Activated CD8-positive, alpha-beta T cell treated with anti-CD3 and anti-CD28 coated beads, Interleukin-2, amount 10 ng/mL, durations not matched to agents 7 days and 5 days (primary cell): ENCODE data around the gene EML1. TPM values are rescaled to one million over a fixed set of nuclear protein-coding genes. Genes with fewer than 3 reads are reported as not detected.

Experiments used
- ATAC-seq: fragments of 150-1000 bp; cut with Tn5 transposase; one replicate; pipeline ENCODE4 v1.10.0; 2021; ENCODE audit warnings: moderate library complexity
- CTCF ChIA-PET: fragments of 350-600 bp; sonication (Branson Sonifier 250); formaldehyde crosslinking; loops from one replicate; lab custom pipeline; 2021; ENCODE audit warnings: antibody characterized with exemption; lab: Charles Lee
- POLR2A ChIA-PET: fragments of 350-600 bp; sonication (Branson Sonifier 250); formaldehyde crosslinking; loops from one replicate; lab custom pipeline; 2021; ENCODE audit warnings: antibody characterized with exemption; lab: Charles Lee
- DNase-seq: peaks from one replicate; pipeline ENCODE4 v3.0.0-alpha.2; 2020
- H3K27ac Mint-ChIP-seq: one replicate; pipeline ENCODE4 v1.8.0; 2021; ENCODE audit warnings: mild to moderate bottlenecking, mixed read lengths
- H3K27me3 Mint-ChIP-seq: one replicate; pipeline ENCODE4 v1.8.0; 2021; ENCODE audit warnings: low read depth, mixed read lengths
- H3K36me3 Mint-ChIP-seq: one replicate; pipeline ENCODE4 v1.8.0; 2021; ENCODE audit warnings: low read depth, mixed read lengths
- H3K4me1 Mint-ChIP-seq: one replicate; pipeline ENCODE4 v1.8.0; 2021; ENCODE audit warnings: low read depth, mixed read lengths
- H3K4me3 Mint-ChIP-seq: one replicate; pipeline ENCODE4 v1.8.0; 2021; ENCODE audit warnings: mild to moderate bottlenecking, mixed read lengths
- H3K9me3 Mint-ChIP-seq: one replicate; pipeline ENCODE4 v1.8.0; 2022; ENCODE audit warnings: mixed read lengths; ENCODE audit not compliant: insufficient read depth
- total RNA-seq, 2 experiments: library from RNA; stranded (reverse); gene quantifications; one replicate each; pipeline ENCODE4 v1.2.3, GENCODE V29; 2021

Gene EML1
- total RNA-seq, 2 experiments from 2014 or later, result not detected

- H3K36me3 Mint-ChIP-seq, result no peaks in the 10 kb centered on the region
Measured at GRCh38 chr14:99774556-99775307, 18.5 kb upstream of the EML1 start.

GRCh38 chr14:99775351-99775750, 17.9 kb upstream of the EML1 start:
- Mint-ChIP-seq H3K27ac (no peak overlapping the region), H3K4me3 (no peak overlapping the region), H3K9me3 (no peaks in the 10 kb centered on the region), H3K27me3 (peaks cover 30% of the 10 kb centered on the region), H3K36me3 (no peaks in the 10 kb centered on the region), H3K4me1 (no peaks in the 10 kb centered on the region)
- ATAC-seq (no peak), DNase-seq (no peak)
- POLR2A ChIA-PET, result no interaction called here
- CTCF ChIA-PET, result no interaction called here

More at GRCh38 chr14:99774556-99775307, 18.5 kb upstream of the EML1 start:
- H3K4me1 Mint-ChIP-seq, result no peaks in the 10 kb centered on the region
- H3K9me3 Mint-ChIP-seq, result no peaks in the 10 kb centered on the region
- ChIA-PET CTCF (no interaction called here), POLR2A (no interaction called here)
- no peak for DNase-seq
- peaks cover 29% of the 10 kb centered on the region for H3K27me3 Mint-ChIP-seq
- H3K27ac Mint-ChIP-seq, result no peak overlapping the region
- H3K4me3 Mint-ChIP-seq, result no peak overlapping the region
- no peak for ATAC-seq

GRCh38 chr14:99777951-99778350, 15.3 kb upstream of the EML1 start:
- peaks cover 31% of the 10 kb centered on the region for H3K27me3 Mint-ChIP-seq

GRCh38 chr14:99779751-99780150, 13.5 kb upstream of the EML1 start:
- H3K36me3 Mint-ChIP-seq, result no peaks in the 10 kb centered on the region
- H3K4me3 Mint-ChIP-seq, result no peak overlapping the region
- CTCF ChIA-PET, result no interaction called here
- no peak overlapping the region for H3K27ac Mint-ChIP-seq
- H3K4me1 Mint-ChIP-seq, result no peaks in the 10 kb centered on the region
- peaks cover 31% of the 10 kb centered on the region for H3K27me3 Mint-ChIP-seq
- no peak for DNase-seq
- no peak for ATAC-seq
- POLR2A ChIA-PET, result no interaction called here
- no peaks in the 10 kb centered on the region for H3K9me3 Mint-ChIP-seq

More at GRCh38 chr14:99777951-99778350, 15.3 kb upstream of the EML1 start:
- ATAC-seq, result no peak
- DNase-seq, result no peak
- Mint-ChIP-seq H3K4me1 (no peaks in the 10 kb centered on the region), H3K4me3 (no peak overlapping the region), H3K27ac (no peak overlapping the region), H3K36me3 (no peaks in the 10 kb centered on the region), H3K9me3 (no peaks in the 10 kb centered on the region)
- ChIA-PET POLR2A (interaction anchor here (0.8 kb wide), 1 partner anchor 1151 kb away, joined by 3 read pairs; no protein-coding TSS in a partner anchor), CTCF (no interaction called here)

- Mint-ChIP-seq H3K4me3 (no peak overlapping the region), H3K36me3 (no peaks in the 10 kb centered on the region), H3K9me3 (no peaks in the 10 kb centered on the region), H3K27ac (no peak overlapping the region), H3K27me3 (peaks cover 25% of the 10 kb centered on the region), H3K4me1 (no peaks in the 10 kb centered on the region)
- DNase-seq, result no peak
- ATAC-seq, result no peak
- ChIA-PET CTCF (no interaction called here), POLR2A (no interaction called here)
Measured at GRCh38 chr14:99780690-99781089, 12.5 kb upstream of the EML1 start.

GRCh38 chr14:99781091-99781490, 12.1 kb upstream of the EML1 start:
- CTCF ChIA-PET, result no interaction called here
- Mint-ChIP-seq H3K36me3 (no peaks in the 10 kb centered on the region), H3K4me1 (no peaks in the 10 kb centered on the region), H3K27me3 (peaks cover 26% of the 10 kb centered on the region), H3K9me3 (no peaks in the 10 kb centered on the region), H3K4me3 (no peak overlapping the region), H3K27ac (no peak overlapping the region)
- POLR2A ChIA-PET, result no interaction called here
- ATAC-seq (no peak), DNase-seq (no peak)

GRCh38 chr14:99781853-99782610, 11.2 kb upstream of the EML1 start:
- no peak overlapping the region for H3K27ac Mint-ChIP-seq
- H3K27me3 Mint-ChIP-seq, result peaks cover 32% of the 10 kb centered on the region
- DNase-seq, result no peak
- ATAC-seq, result no peak
- H3K4me1 Mint-ChIP-seq, result no peaks in the 10 kb centered on the region
- H3K9me3 Mint-ChIP-seq, result no peaks in the 10 kb centered on the region
- H3K4me3 Mint-ChIP-seq, result no peak overlapping the region
- H3K36me3 Mint-ChIP-seq, result no peaks in the 10 kb centered on the region
- ChIA-PET POLR2A (no interaction called here), CTCF (no interaction called here)

- DNase-seq, result no peak
- peaks cover 2% of the 10 kb centered on the region for H3K4me1 Mint-ChIP-seq
Measured at GRCh38 chr14:99784508-99784907, 8.7 kb upstream of the EML1 start.

GRCh38 chr14:99785426-99785825, 7.8 kb upstream of the EML1 start:
- ATAC-seq (no peak), DNase-seq (no peak)
- ChIA-PET CTCF (no interaction called here), POLR2A (no interaction called here)
- no peak overlapping the region for H3K4me3 Mint-ChIP-seq
- H3K27ac Mint-ChIP-seq, result no peak overlapping the region
- H3K27me3 Mint-ChIP-seq, result peaks cover 12% of the 10 kb centered on the region
- H3K4me1 Mint-ChIP-seq, result peaks cover 10% of the 10 kb centered on the region
- H3K36me3 Mint-ChIP-seq, result no peaks in the 10 kb centered on the region
- no peaks in the 10 kb centered on the region for H3K9me3 Mint-ChIP-seq

More at GRCh38 chr14:99784508-99784907, 8.7 kb upstream of the EML1 start:
- Mint-ChIP-seq H3K27ac (no peak overlapping the region), H3K36me3 (no peaks in the 10 kb centered on the region), H3K9me3 (no peaks in the 10 kb centered on the region), H3K4me3 (no peak overlapping the region), H3K27me3 (peaks cover 17% of the 10 kb centered on the region)
- CTCF ChIA-PET, result no interaction called here
- POLR2A ChIA-PET, result no interaction called here
- no peak for ATAC-seq

GRCh38 chr14:99786511-99786989, 6.7 kb upstream of the EML1 start:
- Mint-ChIP-seq H3K27me3 (peaks cover 14% of the 10 kb centered on the region), H3K9me3 (no peaks in the 10 kb centered on the region), H3K4me1 (peaks cover 10% of the 10 kb centered on the region), H3K4me3 (no peak overlapping the region), H3K27ac (no peak overlapping the region), H3K36me3 (no peaks in the 10 kb centered on the region)
- DNase-seq (no peak), ATAC-seq (no peak)
- ChIA-PET CTCF (no interaction called here), POLR2A (no interaction called here)

- no peaks in the 10 kb centered on the region for H3K9me3 Mint-ChIP-seq
- no peaks in the 10 kb centered on the region for H3K36me3 Mint-ChIP-seq
- ChIA-PET POLR2A (no interaction called here), CTCF (no interaction called here)
- H3K27me3 Mint-ChIP-seq, result peaks cover 26% of the 10 kb centered on the region
- ATAC-seq (no peak), DNase-seq (no peak)
- no peak overlapping the region for H3K27ac Mint-ChIP-seq
- no peak overlapping the region for H3K4me3 Mint-ChIP-seq
- H3K4me1 Mint-ChIP-seq, result peaks cover 12% of the 10 kb centered on the region
Measured at GRCh38 chr14:99788713-99789112, 4.5 kb upstream of the EML1 start.

GRCh38 chr14:99789581-99789980, 3.6 kb upstream of the EML1 start:
- ATAC-seq (no peak), DNase-seq (no peak)
- no peaks in the 10 kb centered on the region for H3K36me3 Mint-ChIP-seq
- CTCF ChIA-PET, result interaction anchor here (1.0 kb wide), 1 partner anchor 446 kb away, joined by 3 read pairs; no protein-coding TSS in a partner anchor
- POLR2A ChIA-PET, result no interaction called here
- peaks cover 33% of the 10 kb centered on the region for H3K27me3 Mint-ChIP-seq
- H3K27ac Mint-ChIP-seq, result no peak overlapping the region
- H3K4me1 Mint-ChIP-seq, result peaks cover 12% of the 10 kb centered on the region
- no peaks in the 10 kb centered on the region for H3K9me3 Mint-ChIP-seq
- H3K4me3 Mint-ChIP-seq, result no peak overlapping the region
